IMR-90 (cell line): Measurements from ENCODE around the gene ZNF606.

Experiments
- POLR2A ChIP-seq: IDR thresholded peaks from 2 replicates; pipeline ENCODE4 v1.6.1; 2012; ENCODE audit warnings: mild to moderate bottlenecking, low read depth, low read length
- RAD21 ChIP-seq: IDR thresholded peaks from 2 replicates; pipeline ENCODE4 v1.6.1; 2012; ENCODE audit warnings: low read length, improper control_type of control experiment
- TF ChIP-seq, protein P1 (sequence below): conservative IDR thresholded peaks from 2 replicates; pipeline ENCODE4 v1.5.1; 2012; ENCODE audit warnings: mild to moderate bottlenecking, low read depth, low read length, improper control_type of control experiment
- TF ChIP-seq, protein P2 (sequence below): fragments of 150-350 bp; IDR thresholded peaks from 2 replicates; pipeline ENCODE4 v1.6.1; 2017; ENCODE audit warnings: mild to moderate bottlenecking, antibody characterized with exemption, low read length, low read depth

DNA sequence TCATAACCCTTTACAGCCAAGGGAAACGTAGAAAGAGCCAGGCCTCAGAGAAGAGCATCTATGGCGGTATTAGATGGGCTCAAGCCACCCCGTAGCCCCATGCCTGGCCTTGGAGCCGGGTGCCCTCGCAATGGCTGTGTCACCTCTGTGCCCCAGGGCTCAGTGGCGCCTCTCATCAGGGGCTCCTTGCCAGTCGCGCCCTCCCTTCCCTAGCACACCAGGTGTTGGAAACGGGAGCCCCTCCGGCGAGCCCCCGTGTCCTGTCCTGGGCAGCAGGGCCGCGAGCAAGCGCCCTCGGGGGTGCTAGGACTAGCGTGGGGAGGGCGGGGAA is 55.6 kb downstream of the ZNF606 start:
- TF ChIP-seq, protein P1, sequence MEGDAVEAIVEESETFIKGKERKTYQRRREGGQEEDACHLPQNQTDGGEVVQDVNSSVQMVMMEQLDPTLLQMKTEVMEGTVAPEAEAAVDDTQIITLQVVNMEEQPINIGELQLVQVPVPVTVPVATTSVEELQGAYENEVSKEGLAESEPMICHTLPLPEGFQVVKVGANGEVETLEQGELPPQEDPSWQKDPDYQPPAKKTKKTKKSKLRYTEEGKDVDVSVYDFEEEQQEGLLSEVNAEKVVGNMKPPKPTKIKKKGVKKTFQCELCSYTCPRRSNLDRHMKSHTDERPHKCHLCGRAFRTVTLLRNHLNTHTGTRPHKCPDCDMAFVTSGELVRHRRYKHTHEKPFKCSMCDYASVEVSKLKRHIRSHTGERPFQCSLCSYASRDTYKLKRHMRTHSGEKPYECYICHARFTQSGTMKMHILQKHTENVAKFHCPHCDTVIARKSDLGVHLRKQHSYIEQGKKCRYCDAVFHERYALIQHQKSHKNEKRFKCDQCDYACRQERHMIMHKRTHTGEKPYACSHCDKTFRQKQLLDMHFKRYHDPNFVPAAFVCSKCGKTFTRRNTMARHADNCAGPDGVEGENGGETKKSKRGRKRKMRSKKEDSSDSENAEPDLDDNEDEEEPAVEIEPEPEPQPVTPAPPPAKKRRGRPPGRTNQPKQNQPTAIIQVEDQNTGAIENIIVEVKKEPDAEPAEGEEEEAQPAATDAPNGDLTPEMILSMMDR: no peak
- TF ChIP-seq, protein P2, sequence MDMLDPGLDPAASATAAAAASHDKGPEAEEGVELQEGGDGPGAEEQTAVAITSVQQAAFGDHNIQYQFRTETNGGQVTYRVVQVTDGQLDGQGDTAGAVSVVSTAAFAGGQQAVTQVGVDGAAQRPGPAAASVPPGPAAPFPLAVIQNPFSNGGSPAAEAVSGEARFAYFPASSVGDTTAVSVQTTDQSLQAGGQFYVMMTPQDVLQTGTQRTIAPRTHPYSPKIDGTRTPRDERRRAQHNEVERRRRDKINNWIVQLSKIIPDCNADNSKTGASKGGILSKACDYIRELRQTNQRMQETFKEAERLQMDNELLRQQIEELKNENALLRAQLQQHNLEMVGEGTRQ: no peak
- TF ChIP-seq POLR2A: no peak
- no peak for TF ChIP-seq RAD21
